Ishikawa (cell line): ENCODE measurements around the gene RILP.

Experiments
- CREB1 ChIP-seq: IDR thresholded peaks from 2 replicates; pipeline ENCODE4 v1.6.1; 2012; ENCODE audit warnings: low read depth
- EGR1 ChIP-seq: IDR thresholded peaks from 2 replicates; pipeline ENCODE4 v1.6.1; 2012
- EP300 ChIP-seq: IDR thresholded peaks from 2 replicates; pipeline ENCODE4 v1.6.1; 2012; ENCODE audit warnings: borderline replicate concordance
- FOXM1 ChIP-seq: IDR thresholded peaks from 2 replicates; pipeline ENCODE4 v1.6.1; 2012; ENCODE audit warnings: low read depth, borderline replicate concordance
- RAD21 ChIP-seq: IDR thresholded peaks from 2 replicates; pipeline ENCODE4 v1.6.1; 2012; ENCODE audit warnings: low read depth
- TAF1 ChIP-seq: IDR thresholded peaks from 2 replicates; pipeline ENCODE4 v1.6.1; 2012; ENCODE audit warnings: low read depth, mild to moderate bottlenecking
- YY1 ChIP-seq: IDR thresholded peaks from 2 replicates; pipeline ENCODE4 v1.6.1; 2012; ENCODE audit warnings: low read depth
- TF ChIP-seq, protein P1 (sequence below): IDR thresholded peaks from 2 replicates; pipeline ENCODE4 v1.6.1; 2012; ENCODE audit warnings: low read depth, mild to moderate bottlenecking
- TF ChIP-seq, protein P2 (sequence below): IDR thresholded peaks from 2 replicates; pipeline ENCODE4 v1.6.1; 2012

- no peak for TF ChIP-seq CREB1
- TF ChIP-seq, protein P1, sequence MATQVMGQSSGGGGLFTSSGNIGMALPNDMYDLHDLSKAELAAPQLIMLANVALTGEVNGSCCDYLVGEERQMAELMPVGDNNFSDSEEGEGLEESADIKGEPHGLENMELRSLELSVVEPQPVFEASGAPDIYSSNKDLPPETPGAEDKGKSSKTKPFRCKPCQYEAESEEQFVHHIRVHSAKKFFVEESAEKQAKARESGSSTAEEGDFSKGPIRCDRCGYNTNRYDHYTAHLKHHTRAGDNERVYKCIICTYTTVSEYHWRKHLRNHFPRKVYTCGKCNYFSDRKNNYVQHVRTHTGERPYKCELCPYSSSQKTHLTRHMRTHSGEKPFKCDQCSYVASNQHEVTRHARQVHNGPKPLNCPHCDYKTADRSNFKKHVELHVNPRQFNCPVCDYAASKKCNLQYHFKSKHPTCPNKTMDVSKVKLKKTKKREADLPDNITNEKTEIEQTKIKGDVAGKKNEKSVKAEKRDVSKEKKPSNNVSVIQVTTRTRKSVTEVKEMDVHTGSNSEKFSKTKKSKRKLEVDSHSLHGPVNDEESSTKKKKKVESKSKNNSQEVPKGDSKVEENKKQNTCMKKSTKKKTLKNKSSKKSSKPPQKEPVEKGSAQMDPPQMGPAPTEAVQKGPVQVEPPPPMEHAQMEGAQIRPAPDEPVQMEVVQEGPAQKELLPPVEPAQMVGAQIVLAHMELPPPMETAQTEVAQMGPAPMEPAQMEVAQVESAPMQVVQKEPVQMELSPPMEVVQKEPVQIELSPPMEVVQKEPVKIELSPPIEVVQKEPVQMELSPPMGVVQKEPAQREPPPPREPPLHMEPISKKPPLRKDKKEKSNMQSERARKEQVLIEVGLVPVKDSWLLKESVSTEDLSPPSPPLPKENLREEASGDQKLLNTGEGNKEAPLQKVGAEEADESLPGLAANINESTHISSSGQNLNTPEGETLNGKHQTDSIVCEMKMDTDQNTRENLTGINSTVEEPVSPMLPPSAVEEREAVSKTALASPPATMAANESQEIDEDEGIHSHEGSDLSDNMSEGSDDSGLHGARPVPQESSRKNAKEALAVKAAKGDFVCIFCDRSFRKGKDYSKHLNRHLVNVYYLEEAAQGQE = no peak
- no peak for TF ChIP-seq FOXM1
- no peak for TF ChIP-seq YY1
- no peak for TF ChIP-seq RAD21
- TF ChIP-seq TAF1 = no peak
- TF ChIP-seq, protein P2, sequence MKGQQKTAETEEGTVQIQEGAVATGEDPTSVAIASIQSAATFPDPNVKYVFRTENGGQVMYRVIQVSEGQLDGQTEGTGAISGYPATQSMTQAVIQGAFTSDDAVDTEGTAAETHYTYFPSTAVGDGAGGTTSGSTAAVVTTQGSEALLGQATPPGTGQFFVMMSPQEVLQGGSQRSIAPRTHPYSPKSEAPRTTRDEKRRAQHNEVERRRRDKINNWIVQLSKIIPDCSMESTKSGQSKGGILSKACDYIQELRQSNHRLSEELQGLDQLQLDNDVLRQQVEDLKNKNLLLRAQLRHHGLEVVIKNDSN = no peak
- TF ChIP-seq EP300 = no peak
- no peak for TF ChIP-seq EGR1
Observed at GRCh38 chr17:1648173-1648962, 1.3 kb downstream of the RILP start.
